T follicular helper cell (primary cell): Measurements from ENCODE around the gene DPP10.
"Not testable (repeated sequence)": the region's sequence is repeated elsewhere in the genome, so short reads cannot be mapped to it uniquely, and the experiment has no call there.

Experiments used
- DNase-seq: peaks from one replicate; pipeline ENCODE4 v3.0.0-alpha.2; 2020; ENCODE audit warnings: low read depth

The DPP10 gene

GRCh38 chr2:114962532-114962931, 520.1 kb downstream of the DPP10 start:
- DNase-seq: no peak

DNA sequence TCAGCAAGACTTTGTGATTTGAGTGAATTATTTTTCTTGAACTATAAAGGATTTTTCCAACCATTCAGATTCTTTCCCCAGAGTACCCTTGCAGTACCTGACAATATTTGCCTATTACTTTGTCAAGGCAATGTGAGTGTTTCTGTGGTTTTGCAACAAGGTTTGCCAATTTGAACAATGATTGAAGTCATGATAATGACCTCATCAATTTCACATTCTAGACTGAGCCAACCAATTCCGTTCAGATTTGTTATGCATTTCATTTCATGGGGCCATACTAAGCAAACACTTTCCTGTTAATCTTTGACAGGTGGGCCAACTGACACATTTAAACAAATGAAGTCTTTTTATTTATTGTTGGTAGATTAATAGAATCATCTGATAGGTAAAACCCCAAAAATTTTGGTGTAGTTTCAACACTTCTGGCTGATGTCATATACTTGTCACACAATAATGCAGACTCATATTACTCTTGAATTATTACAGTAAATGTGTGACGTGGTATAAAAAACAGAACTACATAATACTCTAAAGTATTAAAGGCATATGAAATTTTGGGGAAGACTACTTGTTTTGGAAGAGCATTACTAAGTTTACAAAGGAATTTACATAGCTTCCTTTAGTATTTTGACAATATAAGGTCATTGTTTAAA, 526.4 kb downstream of the DPP10 start:
- DNase-seq: no peak

DNA sequence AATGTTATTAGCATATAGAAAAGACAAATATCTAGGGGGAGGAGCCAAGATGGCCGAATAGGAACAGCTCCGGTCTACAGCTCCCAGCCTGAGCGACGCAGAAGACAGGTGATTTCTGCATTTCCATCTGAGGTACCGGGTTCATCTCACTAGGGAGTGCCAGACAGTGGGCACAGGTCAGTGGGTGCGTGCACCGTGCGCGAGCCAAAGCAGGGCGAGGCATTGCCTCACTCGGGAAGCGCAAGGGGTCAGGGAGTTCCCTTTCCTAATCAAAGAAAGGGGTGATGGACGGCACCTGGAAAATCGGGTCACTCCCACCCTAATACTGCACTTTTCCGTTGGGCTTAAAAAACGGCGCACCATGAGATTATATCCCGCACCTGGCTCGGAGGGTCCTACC, 561.9 kb downstream of the DPP10 start:
- DNase-seq: not testable (repeated sequence)

- no peak for DNase-seq
Measured at GRCh38 chr2:115011721-115012120, 569.3 kb downstream of the DPP10 start.

DNA sequence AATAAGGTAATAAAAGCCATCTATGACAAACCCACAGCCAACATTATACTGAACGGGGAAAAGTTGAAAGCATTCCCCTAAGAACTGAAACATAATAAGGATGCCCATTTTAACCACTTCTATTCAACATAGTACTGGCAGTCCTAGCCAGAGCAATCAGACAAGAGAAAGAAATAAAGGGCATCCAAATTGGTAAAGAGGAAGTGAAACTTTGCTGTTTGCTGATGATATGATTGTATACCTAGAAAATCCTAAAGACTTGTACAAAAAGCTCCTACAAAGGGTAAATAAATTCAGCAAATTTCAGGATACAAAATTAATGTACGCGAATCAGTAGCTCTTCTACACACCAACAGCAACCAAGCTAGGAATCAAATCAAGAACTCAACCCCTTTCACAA, 579.6 kb downstream of the DPP10 start:
- DNase-seq: not testable (repeated sequence)

GRCh38 chr2:115034801-115035200, 592.4 kb downstream of the DPP10 start:
- DNase-seq: no peak

DNA sequence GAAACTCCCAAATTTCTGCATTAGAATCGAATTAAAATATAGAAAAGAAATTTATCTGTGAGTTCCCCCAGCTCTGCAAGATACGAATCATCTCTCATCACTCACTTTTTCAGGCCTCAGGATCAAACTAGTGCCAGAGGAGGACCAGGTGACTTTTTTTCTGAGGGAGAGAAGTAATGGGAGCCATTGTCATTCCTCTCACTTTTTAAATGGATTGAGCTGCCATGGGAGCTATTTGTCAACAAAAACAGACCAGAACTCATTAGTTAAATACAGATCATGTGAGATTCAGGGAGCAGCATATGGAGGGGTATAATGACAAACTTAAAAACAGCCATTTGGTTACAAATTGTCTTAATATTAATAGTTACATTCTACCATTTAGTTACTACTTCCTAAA, 594.4 kb downstream of the DPP10 start:
- no peak for DNase-seq

DNA sequence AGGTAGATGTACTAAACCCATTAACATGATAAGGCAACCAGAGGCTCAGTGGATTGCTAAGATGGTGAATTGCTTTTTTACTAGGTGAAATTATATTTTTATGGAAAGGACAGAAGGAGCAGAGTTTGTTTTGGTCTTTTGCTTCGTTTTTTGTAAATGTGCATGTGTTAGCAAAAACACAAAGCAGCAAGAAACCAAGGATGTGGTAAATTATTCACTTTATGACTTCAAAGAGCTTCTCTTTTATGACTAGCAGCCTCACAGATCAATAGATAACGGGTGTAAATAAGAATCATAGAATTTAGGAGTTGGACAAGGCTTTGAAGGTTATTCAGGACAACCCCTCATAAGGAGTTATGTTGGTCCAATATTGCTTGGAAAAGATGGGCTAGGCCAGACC, 615.0 kb downstream of the DPP10 start:
- no peak for DNase-seq

DNA sequence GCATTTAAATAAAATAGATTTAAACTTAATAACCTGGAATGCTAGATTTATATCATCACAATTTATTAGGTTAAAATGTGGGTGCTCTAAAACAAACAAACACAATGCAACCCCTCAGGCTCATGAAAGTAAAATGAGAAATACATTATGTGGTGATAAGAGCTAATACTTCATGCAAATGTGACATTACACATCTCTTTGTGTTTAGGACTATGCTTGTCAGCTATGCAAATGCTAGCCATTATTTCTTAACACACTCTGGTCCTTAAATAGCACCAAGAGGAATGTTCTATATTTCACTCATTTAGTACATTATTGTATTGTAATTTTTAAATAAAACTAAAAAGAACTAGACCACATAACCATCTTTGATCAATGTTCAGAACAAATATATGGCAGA, 627.6 kb downstream of the DPP10 start:
- no peak for DNase-seq

GRCh38 chr2:115071534-115071933, 629.1 kb downstream of the DPP10 start:
- DNase-seq: no peak

DNA sequence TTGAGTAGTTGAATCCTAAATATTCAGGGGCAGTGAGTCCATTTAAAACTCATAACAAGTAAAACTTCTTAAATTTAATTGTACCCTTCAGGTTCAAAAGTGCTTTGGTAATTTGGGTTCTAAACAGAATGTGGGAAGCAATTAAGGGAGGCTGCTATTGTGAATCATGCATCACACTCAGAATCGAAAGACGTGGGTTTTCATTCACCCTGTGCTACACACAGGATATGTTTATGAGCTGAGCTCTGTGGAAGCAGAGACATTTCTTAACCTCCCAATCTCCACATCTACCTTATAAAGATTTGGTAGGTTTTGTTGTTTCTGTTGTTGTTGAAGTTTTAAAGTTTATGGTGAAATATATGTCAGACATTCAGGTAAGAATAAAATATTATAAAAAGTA, 633.4 kb downstream of the DPP10 start:
- DNase-seq: no peak

DNA sequence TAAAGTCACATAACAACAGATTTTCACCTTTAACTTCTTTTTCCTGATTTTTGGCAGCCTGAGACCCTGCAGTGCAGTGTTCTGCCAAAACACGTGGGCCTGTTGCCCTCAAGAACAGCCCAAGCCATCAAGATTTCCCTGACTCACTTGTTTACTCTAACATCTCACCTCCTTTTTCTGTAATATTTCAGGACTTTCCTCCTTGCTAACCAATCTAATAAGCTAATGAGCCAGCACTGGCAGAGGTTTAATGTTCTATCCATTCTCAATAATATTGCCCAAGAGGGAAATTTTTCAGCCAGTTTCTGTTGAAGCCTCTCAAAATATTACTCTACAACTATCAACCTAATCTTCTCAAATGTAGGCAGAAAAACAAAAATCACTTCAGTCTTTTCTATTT, 635.2 kb downstream of the DPP10 start:
- no peak for DNase-seq

DNA sequence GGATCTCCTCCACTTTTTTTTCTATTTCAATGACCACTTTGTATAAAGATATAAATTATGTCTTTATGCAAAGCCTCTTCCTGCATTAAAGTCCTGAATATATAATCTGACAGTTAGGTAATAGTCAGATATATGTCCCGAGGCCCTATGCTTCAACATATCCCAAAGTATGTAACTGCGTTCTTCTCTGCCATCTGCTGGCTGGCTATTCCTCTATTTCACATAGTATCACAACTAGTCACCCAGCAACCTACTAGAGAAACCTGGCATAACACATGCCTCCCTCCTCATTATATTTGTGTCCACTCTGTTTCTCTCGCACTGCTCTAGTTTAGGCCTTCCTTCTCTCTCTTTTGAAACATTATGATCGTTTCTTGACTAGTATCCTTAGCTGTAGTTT, 640.8 kb downstream of the DPP10 start:
- DNase-seq: no peak

DNA sequence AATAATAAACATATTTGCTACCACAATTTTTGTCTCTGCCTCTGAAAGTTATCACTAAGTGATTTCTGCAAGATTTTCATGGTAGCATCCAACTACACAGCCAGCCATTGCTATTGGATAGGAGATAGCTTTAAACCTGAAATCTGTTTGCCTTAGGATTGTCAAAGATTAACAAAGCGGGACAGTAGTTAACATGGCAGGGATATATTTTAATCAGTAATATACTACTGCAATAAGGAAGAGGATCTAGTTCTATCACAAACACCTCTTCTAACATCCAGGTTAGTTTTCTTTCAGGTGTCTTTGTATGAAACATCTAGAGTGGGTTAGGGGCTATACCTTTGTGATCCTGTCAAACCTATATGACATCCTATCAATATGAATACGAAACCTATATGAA, 641.3 kb downstream of the DPP10 start:
- no peak for DNase-seq

- DNase-seq: no peak
Measured at GRCh38 chr2:115084446-115084845, 642.0 kb downstream of the DPP10 start.

DNA sequence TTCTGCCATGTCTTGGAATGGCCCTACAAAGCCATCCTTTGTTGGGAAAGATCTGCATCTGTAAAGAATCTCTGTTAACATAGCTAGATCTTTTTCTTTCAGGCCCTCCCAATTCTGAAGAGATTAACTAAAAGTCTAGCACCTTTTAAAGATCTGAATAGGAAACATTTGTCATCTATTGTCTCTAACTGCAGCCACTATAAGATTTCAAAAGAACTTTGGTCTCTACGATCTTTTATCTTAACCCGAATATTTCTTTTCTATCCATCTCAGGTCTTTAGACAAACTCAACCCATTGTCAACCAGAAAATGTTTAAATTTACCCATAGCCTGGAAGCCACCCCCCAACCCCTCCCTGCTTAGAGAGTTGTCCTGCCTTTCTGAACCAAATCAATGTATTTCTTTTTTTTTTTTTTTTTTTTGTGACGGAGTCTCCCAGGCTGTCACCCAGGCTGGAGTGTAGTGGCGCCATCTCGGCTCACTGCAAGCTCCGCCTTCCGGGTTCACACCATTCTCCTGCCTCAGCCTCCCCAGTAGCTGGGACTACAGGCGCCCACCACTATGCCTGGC, 643.7 kb downstream of the DPP10 start:
- not testable (repeated sequence) for DNase-seq

DNA sequence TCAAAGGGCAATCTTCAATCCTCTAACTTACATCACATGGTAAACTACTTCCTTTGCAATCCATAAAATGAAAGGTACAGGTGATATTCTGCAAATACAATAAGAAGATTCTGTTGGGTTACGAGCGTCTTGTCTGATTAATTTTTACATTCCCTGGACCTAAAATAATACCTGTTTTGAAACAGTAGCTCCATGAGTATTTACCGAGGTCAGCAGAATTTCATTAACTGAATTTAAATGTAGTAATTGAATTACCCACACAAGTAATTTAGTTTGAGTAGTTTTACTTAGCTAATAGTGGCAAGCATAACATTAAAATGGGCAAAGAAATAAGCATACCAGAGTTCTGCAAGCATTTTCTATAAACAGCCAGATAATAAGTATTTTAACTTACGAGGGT, 652.0 kb downstream of the DPP10 start:
- DNase-seq: no peak

GRCh38 chr2:115105966-115106365, 663.5 kb downstream of the DPP10 start:
- no peak for DNase-seq

- no peak for DNase-seq
Measured at GRCh38 chr2:115115135-115115534, 672.7 kb downstream of the DPP10 start.

GRCh38 chr2:115118306-115118705, 675.9 kb downstream of the DPP10 start:
- no peak for DNase-seq

DNA sequence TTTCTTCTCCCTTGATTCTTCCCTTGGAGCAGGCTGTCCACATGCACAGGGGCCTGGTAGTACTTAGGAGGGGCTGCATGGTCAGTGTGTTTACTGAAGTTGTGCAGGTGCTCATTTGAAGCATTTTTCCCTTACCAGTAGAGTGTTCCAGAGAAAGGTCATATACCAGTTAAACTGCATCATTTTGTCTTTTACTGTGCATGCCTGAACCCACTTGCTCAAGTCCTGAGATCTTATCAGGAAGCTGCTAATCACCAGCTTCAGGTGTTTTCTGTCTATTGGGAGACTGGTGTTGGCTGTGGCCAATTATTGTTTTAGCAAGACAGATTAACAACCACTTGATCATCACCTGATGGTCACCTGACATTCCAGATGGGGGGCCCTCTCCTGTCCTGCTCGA, 676.6 kb downstream of the DPP10 start:
- DNase-seq: no peak

DNA sequence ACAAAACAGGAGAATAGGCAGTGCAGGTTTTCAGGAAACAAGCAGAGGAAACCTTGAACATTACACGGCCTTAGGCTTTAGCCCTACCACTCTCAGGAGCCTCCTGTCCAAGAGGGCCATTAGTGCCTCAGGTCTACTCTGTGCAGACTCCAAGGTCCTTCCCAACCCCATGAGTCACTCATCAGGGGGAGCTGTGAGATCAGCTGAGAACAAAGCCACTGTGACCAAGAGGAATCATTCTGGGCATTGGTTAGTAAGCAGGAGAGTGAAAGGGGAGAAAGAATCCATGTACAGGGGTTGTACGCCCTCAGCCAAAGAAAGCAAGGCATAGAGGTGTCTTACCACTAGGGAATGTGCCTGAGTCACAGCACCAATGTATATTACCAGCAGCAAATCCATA, 680.3 kb downstream of the DPP10 start:
- DNase-seq: no peak

GRCh38 chr2:115124817-115125216, 682.4 kb downstream of the DPP10 start:
- DNase-seq: no peak

- DNase-seq: no peak
Measured at GRCh38 chr2:115129536-115129935, 687.1 kb downstream of the DPP10 start.
